ENCODE results near the gene ZNF410. TPM values are rescaled to one million over a fixed set of nuclear protein-coding genes. Genes with fewer than 3 reads are reported as not detected.

The ZNF410 gene
- total and polyA plus RNA-seq, 2 of the 8 experiments (the other 6 are each of a cell fraction or from before 2014, with no cell fraction given): 11.2 to 18.9 TPM

GRCh38 chr14:73955674-73956073 is 69.0 kb downstream of the ZNF410 start:
- Histone ChIP-seq H3K4me3 (ENCODE audit: extremely low read depth in 1 of 4, insufficient read depth in 2 of 4, low read depth in 3 of 4, low read length in 4 of 4) (no peak overlapping the region), H3K9me3 (ENCODE audit: insufficient read depth in 2 of 2, low read depth in 1 of 2, low read length in 1 of 2) (no peaks in the 10 kb centered on the region), H3K4me1 (replicated peaks in 1 of 4; ENCODE audit: control insufficient read depth in 3 of 4, insufficient read depth in 4 of 4, low read length in 3 of 4) (no peaks in the 10 kb centered on the region), H2BK12ac (ENCODE audit: low read depth, low read length) (no peak overlapping the region), H4K8ac (ENCODE audit: extremely low read depth, insufficient read depth, low read length) (no peak overlapping the region), H3K79me1 (ENCODE audit: low read depth, low read length) (no peaks in the 10 kb centered on the region), H3K23me2 (ENCODE audit: low read depth, low read length) (no peaks in the 10 kb centered on the region), H2BK5ac (ENCODE audit: low read depth, low read length) (no peak overlapping the region), H3K79me2 (ENCODE audit: control insufficient read depth in 1 of 2, insufficient read depth in 2 of 2, low read length in 2 of 2) (no peaks in the 10 kb centered on the region), H3K9ac (replicated peaks in 1 of 4; ENCODE audit: extremely low read depth in 1 of 4, low read depth in 3 of 4, low read length in 3 of 4) (no peak overlapping the region), H2AFZ (ENCODE audit: low read length) (no peak overlapping the region), H3K27ac (ENCODE audit: low read depth, low read length) (no peak overlapping the region), H2BK120ac (replicated peaks; ENCODE audit: low read depth, low read length) (no peak overlapping the region), H4K91ac (replicated peaks; ENCODE audit: insufficient read length, low read length) (no peak overlapping the region), H3K4me2 (ENCODE audit: insufficient read depth in 1 of 2, low read depth in 2 of 2, low read length in 2 of 2) (no peak overlapping the region), H4K20me1 (replicated peaks in 1 of 2; ENCODE audit: control insufficient read depth in 1 of 2, insufficient read depth in 2 of 2, low read length in 2 of 2) (no peaks in the 10 kb centered on the region), H2BK15ac (ENCODE audit: low read length) (no peak overlapping the region), H3K23ac (ENCODE audit: insufficient read length) (no peak overlapping the region), H4K5ac (ENCODE audit: insufficient read length, low read depth, low read length) (no peak overlapping the region), H3K14ac (ENCODE audit: insufficient read length) (no peak overlapping the region), H3K18ac (ENCODE audit: extremely low read depth, low read length) (no peak overlapping the region), H3K4ac (replicated peaks; ENCODE audit: insufficient read length, low read depth, low read length) (no peak overlapping the region), H3K56ac (replicated peaks; ENCODE audit: insufficient read length, low read depth, low read length) (no peak overlapping the region), H3K36me3 (ENCODE audit: control insufficient read depth in 2 of 4, insufficient read depth in 4 of 4, low read length in 3 of 4) (peaks cover 0 to 17% (median 8%) of the 10 kb centered on the region in 4 experiments; a peak in 6 of 8 replicates), H2AK5ac (ENCODE audit: low read depth, low read length) (no peak overlapping the region), H3K27me3 (replicated peaks in 1 of 4; ENCODE audit: control insufficient read depth in 3 of 4, extremely low read depth in 1 of 4, insufficient read depth in 3 of 4, low read length in 3 of 4) (no peaks in the 10 kb centered on the region), H2BK20ac (ENCODE audit: low read length) (no peak overlapping the region)
- WGBS, 2 experiments (ENCODE audit: extremely low coverage in 1 of 2, insufficient coverage in 1 of 2, insufficient read length in 1 of 2, insufficient replicate concordance in 2 of 2, low coverage in 1 of 2, low lambda C conversion rate in 2 of 2, missing lambda C conversion rate in 1 of 2): 92% methylated on average over 5 of the region's 5 CpGs; no CpG with 5 or more reads in 1 of the 2 experiments
- DNase-seq (ENCODE audit: low read depth in 1 of 2, low spot score in 2 of 2): no peak
- ChIA-PET CTCF (ENCODE audit: partially characterized antibody) (interaction anchor here (0.7 to 1.4 kb wide), 2 partner anchors 79 to 100 kb away, joined by 3 to 6 read pairs; no protein-coding TSS in a partner anchor), POLR2A (ENCODE audit: partially characterized antibody) (no interaction called here)
- FAIRE-seq: no peak
- TF ChIP-seq YY1 (IDR thresholded peaks at IDR 0.05; ENCODE audit: low read depth, low read length): no peak
- no peak for TF ChIP-seq GABPA (IDR thresholded peaks at IDR 0.05; ENCODE audit: borderline replicate concordance, insufficient read depth, low read length)
- no peak for TF ChIP-seq POLR2AphosphoS5 (IDR thresholded peaks at IDR 0.05; ENCODE audit: low read depth, low read length)
- no peak for TF ChIP-seq SIRT6 (IDR thresholded peaks at IDR 0.05; ENCODE audit: low read length)
- TF ChIP-seq KDM4A (IDR thresholded peaks at IDR 0.05; ENCODE audit: low read depth, low read length, severe bottlenecking): no peak
- TF ChIP-seq ZNF274 (IDR thresholded peaks at IDR 0.05; ENCODE audit: borderline replicate concordance, extremely low read depth, low read length): no peak
- TF ChIP-seq TEAD4 (IDR thresholded peaks at IDR 0.05; ENCODE audit: low read depth, low read length): no peak
- no peak for TF ChIP-seq E2F6 (IDR thresholded peaks at IDR 0.05)
- TF ChIP-seq JUN (IDR thresholded peaks at IDR 0.05; ENCODE audit: low read depth, low read length): no peak
- TF ChIP-seq RXRA (IDR thresholded peaks at IDR 0.05; ENCODE audit: insufficient read depth, low read depth, low read length): no peak
- TF ChIP-seq POU5F1 (IDR thresholded peaks at IDR 0.05; ENCODE audit: low read depth, low read length): no peak
- no peak for TF ChIP-seq EZH2 (IDR thresholded peaks at IDR 0.05; ENCODE audit: low read depth, low read length, severe bottlenecking)
- no peak for TF ChIP-seq BCL11A (IDR thresholded peaks at IDR 0.05; ENCODE audit: low read depth in 2 of 2, low read length in 2 of 2)
- TF ChIP-seq EGR1 (IDR thresholded peaks at IDR 0.05; ENCODE audit: borderline replicate concordance, low read depth, low read length): no peak
- TF ChIP-seq MAX (IDR thresholded peaks at IDR 0.05): no peak

Measured in H1 (cell line).